HG02885 (cell line): ENCODE data around the gene SNAP29.
"Not testable (repeated sequence)": the region's sequence is repeated elsewhere in the genome, so short reads cannot be mapped to it uniquely, and the experiment has no call there.

Source experiments
- ATAC-seq: cut with Tn5 transposase; IDR thresholded peaks from one replicate; pipeline ENCODE4 v1.9.1; 2021; ENCODE audit warnings: mild to moderate bottlenecking; ENCODE audit not compliant: unreplicated experiment, poor library complexity

Gene SNAP29

GRCh38 chr22:20926243-20926642 lies 67.4 kb downstream of the SNAP29 start:
- no peak for ATAC-seq

GRCh38 chr22:20927940-20928572 lies 69.2 kb downstream of the SNAP29 start:
- no peak for ATAC-seq

- no peak for ATAC-seq
Measured at GRCh38 chr22:20928573-20928967, 69.8 kb downstream of the SNAP29 start.

- ATAC-seq = no peak
Measured at GRCh38 chr22:20930004-20930403, 71.2 kb downstream of the SNAP29 start.

GRCh38 chr22:20930435-20930834 lies 71.6 kb downstream of the SNAP29 start:
- ATAC-seq = not testable (repeated sequence)

GRCh38 chr22:20931126-20931654 lies 72.4 kb downstream of the SNAP29 start:
- ATAC-seq = no peak

- ATAC-seq = no peak
Measured at GRCh38 chr22:20933910-20934309, 75.1 kb downstream of the SNAP29 start.

GRCh38 chr22:20935049-20935448 lies 76.2 kb downstream of the SNAP29 start:
- ATAC-seq = not testable (repeated sequence)

- not testable (repeated sequence) for ATAC-seq
Measured at GRCh38 chr22:20935780-20936539, 77.2 kb downstream of the SNAP29 start.

GRCh38 chr22:20937031-20937793 lies 78.4 kb downstream of the SNAP29 start:
- ATAC-seq = no peak

GRCh38 chr22:20937794-20938671 lies 79.2 kb downstream of the SNAP29 start:
- ATAC-seq = no peak

GRCh38 chr22:20939457-20940185 lies 80.8 kb downstream of the SNAP29 start:
- not testable (repeated sequence) for ATAC-seq

- ATAC-seq = no peak
Measured at GRCh38 chr22:20940186-20940651, 81.4 kb downstream of the SNAP29 start.
